T-helper 2 cell (primary cell): Measurements from ENCODE around the gene PTPRU.

Source experiments
- DNase-seq, 5 experiments: peaks; one replicate each; pipeline versions ENCODE4 v3.0.0 to v3.0.0-alpha.2; 2012 to 2022

Gene PTPRU

GRCh38 chr1:29267321-29268070 is 31.2 kb downstream of the PTPRU start:
- DNase-seq: no peak

- no peak for DNase-seq
Observed at GRCh38 chr1:29269382-29269781, 33.1 kb downstream of the PTPRU start.

GRCh38 chr1:29270929-29271521 is 34.7 kb downstream of the PTPRU start:
- no peak for DNase-seq

- no peak for DNase-seq
Observed at GRCh38 chr1:29271724-29272123, 35.4 kb downstream of the PTPRU start.

GRCh38 chr1:29272147-29272907 is 36.0 kb downstream of the PTPRU start:
- DNase-seq: no peak

- no peak for DNase-seq
Observed at GRCh38 chr1:29275435-29275834, 39.1 kb downstream of the PTPRU start.

- DNase-seq: no peak
Observed at GRCh38 chr1:29278124-29278523, 41.8 kb downstream of the PTPRU start.

- DNase-seq: no peak
Observed at GRCh38 chr1:29279406-29279805, 43.1 kb downstream of the PTPRU start.

- no peak for DNase-seq
Observed at GRCh38 chr1:29279951-29280391, 43.6 kb downstream of the PTPRU start.

- DNase-seq: no peak
Observed at GRCh38 chr1:29280409-29281131, 44.2 kb downstream of the PTPRU start.

- DNase-seq: no peak
Observed at GRCh38 chr1:29281571-29281970, 45.2 kb downstream of the PTPRU start.

GRCh38 chr1:29282135-29282923 is 46.0 kb downstream of the PTPRU start:
- no peak for DNase-seq

- peak in 1 of 5 experiments; percentile 13 for DNase-seq
Observed at GRCh38 chr1:29282924-29283803, 46.8 kb downstream of the PTPRU start.

- DNase-seq: no peak
Observed at GRCh38 chr1:29283804-29284195, 47.5 kb downstream of the PTPRU start.

GRCh38 chr1:29284286-29284960 is 48.1 kb downstream of the PTPRU start:
- no peak for DNase-seq

GRCh38 chr1:29284961-29285560 is 48.7 kb downstream of the PTPRU start:
- no peak for DNase-seq

GRCh38 chr1:29285771-29286170 is 49.4 kb downstream of the PTPRU start:
- DNase-seq: no peak

GRCh38 chr1:29286194-29286767 is 50.0 kb downstream of the PTPRU start:
- no peak for DNase-seq

- DNase-seq: no peak
Observed at GRCh38 chr1:29289493-29289892, 53.2 kb downstream of the PTPRU start.
